GM12891 (cell line): Measurements from ENCODE around the gene CTNNA3.

ENCODE experiments used
- POLR2A ChIP-seq: IDR thresholded peaks from 2 replicates; pipeline ENCODE4 v1.6.1; 2011; ENCODE audit warnings: low read depth, low read length, control low read depth
- POLR2AphosphoS5 ChIP-seq: IDR thresholded peaks from 2 replicates; pipeline ENCODE4 v1.6.1; 2011; ENCODE audit warnings: low read depth, low read length, control low read depth
- POU2F2 ChIP-seq: IDR thresholded peaks from 2 replicates; pipeline ENCODE4 v1.6.1; 2011; ENCODE audit warnings: low read depth, mild to moderate bottlenecking, control low read depth, low read length, moderate library complexity
- TAF1 ChIP-seq: IDR thresholded peaks from 2 replicates; pipeline ENCODE4 v1.6.1; 2011; ENCODE audit warnings: low read depth, low read length, control low read depth

- TF ChIP-seq POLR2A: no peak
- no peak for TF ChIP-seq POLR2AphosphoS5
- no peak for TF ChIP-seq TAF1
- no peak for TF ChIP-seq POU2F2
These were observed 915.2 kb downstream of the CTNNA3 start for GRCh38 chr10:66780796-66781195.
